HFFc6 (cell line): ENCODE measurements around the gene SHCBP1L. TPM values are rescaled to one million over a fixed set of nuclear protein-coding genes. Genes with fewer than 3 reads are reported as not detected.

Experiments used
- DNase-seq: peaks from one replicate; pipeline ENCODE4 v3.0.0-alpha.2; 2018
- H3K27ac Mint-ChIP-seq: 2 replicates; pipeline ENCODE4 v1.8.0; 2020; ENCODE audit warnings: mild to moderate bottlenecking, mixed read lengths
- H3K27me3 Mint-ChIP-seq: 2 replicates; pipeline ENCODE4 v1.8.0; 2021; ENCODE audit warnings: mild to moderate bottlenecking, moderate library complexity, mixed read lengths; ENCODE audit not compliant: insufficient read depth
- H3K36me3 Mint-ChIP-seq: 2 replicates; pipeline ENCODE4 v1.8.0; 2021; ENCODE audit warnings: low read depth, mixed read lengths
- H3K4me1 Mint-ChIP-seq: 2 replicates; pipeline ENCODE4 v1.8.0; 2020; ENCODE audit warnings: low read depth, mixed read lengths
- H3K4me3 Mint-ChIP-seq: 2 replicates; pipeline ENCODE4 v1.8.0; 2020; ENCODE audit warnings: mild to moderate bottlenecking, moderate library complexity, mixed read lengths
- H3K9me3 Mint-ChIP-seq: 2 replicates; pipeline ENCODE4 v1.8.0; 2020; ENCODE audit warnings: mild to moderate bottlenecking, mixed read lengths
- CTCF ChIP-seq: fragments of 200-600 bp; sonication (generic); IDR thresholded peaks from 2 replicates; pipeline ENCODE4 v1.5.0; 2021; ENCODE audit warnings: antibody characterized with exemption, mild to moderate bottlenecking
- long read RNA-seq: library from polyadenylated mRNA; unstranded; transcript quantifications from one replicate; pipeline ENCODE4 v2.0.0, GENCODE V29; 2019
- total RNA-seq, 6 experiments: library from RNA; stranded (reverse); fragmentation: NEBNext Ultra II Directional; extraction: Animal tissue kit (Norgen Biotek cat#: 25700); gene quantifications; 2 replicates in 1 of 6; 3 replicates in 5 of 6; pipeline ENCODE4 v1.2.3, GENCODE V29; 2021

SHCBP1L gene
- not detected for total RNA-seq
- long read RNA-seq, result 0 reads

- peaks cover 3% of the 10 kb centered on the region; the same call in 1 of the 2 replicates for H3K27me3 Mint-ChIP-seq
Observed at GRCh38 chr1:182952677-182953444, at the start of gene SHCBP1L. SHCBP1L (minus strand) TSS chr1:182953166; CDS start chr1:182953133, 33 bp downstream.

GRCh38 chr1:183002267-183002666, 49.3 kb upstream of the SHCBP1L start:
- H3K27ac Mint-ChIP-seq, result no peak overlapping the region
- 0 out of 2 replicates have a peak, but pooled peaks cover 3% of the 10 kb centered on the region for H3K27me3 Mint-ChIP-seq
- TF ChIP-seq CTCF, result no peak
- no peaks in the 10 kb centered on the region for H3K9me3 Mint-ChIP-seq
- peaks cover 23% of the 10 kb centered on the region for H3K4me1 Mint-ChIP-seq
- DNase-seq, result no peak
- H3K36me3 Mint-ChIP-seq, result no peaks in the 10 kb centered on the region; the same call in 1 of the 2 replicates
- no peak overlapping the region for H3K4me3 Mint-ChIP-seq

More at GRCh38 chr1:182952677-182953444, at the start of gene SHCBP1L:
- Mint-ChIP-seq H3K4me3 (no peak within 1 kb of the TSS), H3K36me3 (no peaks in the 10 kb centered on the region), H3K9me3 (no peaks in the 10 kb centered on the region), H3K4me1 (peaks cover 20% of the 10 kb centered on the region), H3K27ac (no peak within 1 kb of the TSS)
- no peak for TF ChIP-seq CTCF
- no peak for DNase-seq

- TF ChIP-seq CTCF, result no peak
- no peak for DNase-seq
- Mint-ChIP-seq H3K27ac (no peak overlapping the region), H3K36me3 (no peaks in the 10 kb centered on the region; the same call in 1 of the 2 replicates), H3K4me3 (no peak overlapping the region), H3K4me1 (peaks cover 34% of the 10 kb centered on the region), H3K9me3 (no peaks in the 10 kb centered on the region), H3K27me3 (no peaks in the 10 kb centered on the region)
Observed at GRCh38 chr1:183000167-183000962, 47.4 kb upstream of the SHCBP1L start.

- H3K4me1 Mint-ChIP-seq, result peaks cover 37% of the 10 kb centered on the region
- no peak for TF ChIP-seq CTCF
- H3K36me3 Mint-ChIP-seq, result no peaks in the 10 kb centered on the region; the same call in 1 of the 2 replicates
- no peaks in the 10 kb centered on the region for H3K27me3 Mint-ChIP-seq
- no peak for DNase-seq
- H3K4me3 Mint-ChIP-seq, result no peak overlapping the region
- no peak overlapping the region for H3K27ac Mint-ChIP-seq
- H3K9me3 Mint-ChIP-seq, result no peaks in the 10 kb centered on the region
Observed at GRCh38 chr1:182998482-182998881, 45.5 kb upstream of the SHCBP1L start.

GRCh38 chr1:182996816-182997215, 43.9 kb upstream of the SHCBP1L start:
- DNase-seq, result peak; percentile 61
- TF ChIP-seq CTCF, result no peak
- no peak overlapping the region for H3K27ac Mint-ChIP-seq
- H3K4me3 Mint-ChIP-seq, result no peak overlapping the region
- peaks cover 34% of the 10 kb centered on the region for H3K4me1 Mint-ChIP-seq
- H3K36me3 Mint-ChIP-seq, result no peaks in the 10 kb centered on the region; the same call in 1 of the 2 replicates
- no peaks in the 10 kb centered on the region for H3K27me3 Mint-ChIP-seq
- H3K9me3 Mint-ChIP-seq, result no peaks in the 10 kb centered on the region
